IMR-90 (cell line): ENCODE results near the gene ABCC8. TPM values are rescaled to one million over a fixed set of nuclear protein-coding genes. Genes with fewer than 3 reads are reported as not detected.

Experiments used
- ATAC-seq: fragments of 200-7000 bp; cut with Tn5 transposase; 2 replicates; pipeline ENCODE4 v1.9.1; 2020; ENCODE audit warnings: low read depth, mild to moderate bottlenecking, moderate library complexity
- BruUV-seq: library from RNA; stranded (reverse); fragments of 400-500 nt; replicated peaks from 2 replicates; lab custom pipeline; 2021; lab: Mats Ljungman, UMichigan
- CTCF ChIA-PET: fragments of 300-600 bp; formaldehyde crosslinking; extraction: SDS; loops from one replicate; lab custom pipeline; 2021; ENCODE audit warnings: antibody characterized with exemption; lab: Yijun Ruan, JAX
- POLR2A ChIA-PET: fragments of 300-600 bp; sonication (Branson Sonifier 250); formaldehyde crosslinking; loops from one replicate; lab custom pipeline; 2022; ENCODE audit warnings: antibody characterized with exemption; ENCODE audit not compliant: unreplicated experiment; lab: Charles Lee
- DNase-seq: peaks from one replicate; pipeline ENCODE4 v3.0.0; 2013
- H2AFZ ChIP-seq: replicated peaks from 2 replicates; pipeline ENCODE3; 2013; ENCODE audit warnings: low read length, mild to moderate bottlenecking; ENCODE audit not compliant: poor library complexity
- H2AK5ac ChIP-seq: 2 replicates; pipeline ENCODE4 v1.6.1; 2013; ENCODE audit warnings: low read depth, low read length, inconsistent platforms
- H2AK9ac ChIP-seq: replicated peaks from 2 replicates; pipeline ENCODE3; 2013; ENCODE audit warnings: mild to moderate bottlenecking, low read depth, low read length, moderate library complexity; ENCODE audit not compliant: poor library complexity
- H2BK120ac ChIP-seq: 2 replicates; pipeline ENCODE4 v1.6.1; 2013; ENCODE audit warnings: low read depth, low read length, inconsistent platforms
- H2BK15ac ChIP-seq: 3 replicates; pipeline ENCODE4 v1.6.1; 2013; ENCODE audit warnings: low read depth, low read length, inconsistent platforms
- H2BK20ac ChIP-seq: 2 replicates; pipeline ENCODE4 v1.6.1; 2013; ENCODE audit warnings: low read depth, mild to moderate bottlenecking, inconsistent platforms, low read length, moderate library complexity
- H2BK5ac ChIP-seq: 2 replicates; pipeline ENCODE4 v1.6.1; 2013; ENCODE audit warnings: mild to moderate bottlenecking, low read depth, low read length, inconsistent platforms; ENCODE audit not compliant: poor library complexity, severe bottlenecking
- H3K14ac ChIP-seq: replicated peaks from 2 replicates; pipeline ENCODE4 v1.6.1; 2013; ENCODE audit warnings: low read depth, low read length, inconsistent platforms
- H3K18ac ChIP-seq: 2 replicates; pipeline ENCODE4 v1.6.1; 2013; ENCODE audit warnings: low read depth, low read length, control low read depth
- H3K23ac ChIP-seq: 2 replicates; pipeline ENCODE4 v1.6.1; 2013; ENCODE audit warnings: low read depth, low read length, inconsistent platforms
- H3K27ac ChIP-seq: 2 replicates; pipeline ENCODE4 v1.5.1; 2013; ENCODE audit warnings: mild to moderate bottlenecking, control low read depth, low read length; ENCODE audit not compliant: insufficient read depth
- H3K27me3 ChIP-seq: 2 replicates; pipeline ENCODE4 v1.6.1; 2013; ENCODE audit warnings: low read length; ENCODE audit not compliant: control insufficient read depth, insufficient read depth
- H3K36me3 ChIP-seq: 2 replicates; pipeline ENCODE4 v1.6.1; 2013; ENCODE audit warnings: low read length, mixed read lengths; ENCODE audit not compliant: control insufficient read depth, insufficient read depth
- H3K4ac ChIP-seq: 2 replicates; pipeline ENCODE4 v1.6.1; 2013; ENCODE audit warnings: low read depth, low read length, inconsistent platforms
- H3K4me1 ChIP-seq: 2 replicates; pipeline ENCODE4 v1.6.1; 2013; ENCODE audit warnings: low read length, mixed read lengths; ENCODE audit not compliant: control insufficient read depth, insufficient read depth
- H3K4me2 ChIP-seq: 2 replicates; pipeline ENCODE4 v1.6.1; 2013; ENCODE audit warnings: low read depth, mild to moderate bottlenecking, control low read depth, low read length, moderate library complexity
- H3K4me3 ChIP-seq: 2 replicates; pipeline ENCODE4 v1.5.1; 2013; ENCODE audit warnings: low read depth, mild to moderate bottlenecking, control low read depth, low read length, moderate library complexity; ENCODE audit not compliant: insufficient read depth
- H3K56ac ChIP-seq: 2 replicates; pipeline ENCODE4 v1.6.1; 2013; ENCODE audit warnings: low read length, inconsistent platforms; ENCODE audit not compliant: insufficient read depth; ENCODE audit errors: extremely low read depth
- H3K79me1 ChIP-seq, 2 experiments: 2 replicates each; pipeline ENCODE4 v1.6.1; 2013; ENCODE audit warnings: low read length in 2 of 2, inconsistent platforms in 1 of 2, low read depth in 1 of 2
- H3K9ac ChIP-seq: 2 replicates; pipeline ENCODE4 v1.6.1; 2013; ENCODE audit warnings: low read depth, low read length, control low read depth
- H3K9me1 ChIP-seq: 2 replicates; pipeline ENCODE4 v1.6.1; 2013; ENCODE audit warnings: low read length, inconsistent platforms; ENCODE audit not compliant: insufficient read depth
- H3K9me3 ChIP-seq: 2 replicates; pipeline ENCODE4 v1.6.1; 2013; ENCODE audit warnings: low read length; ENCODE audit not compliant: control insufficient read depth, insufficient read depth
- H4K20me1 ChIP-seq: 2 replicates; pipeline ENCODE4 v1.6.1; 2013; ENCODE audit warnings: low read length, inconsistent platforms; ENCODE audit not compliant: insufficient read depth
- H4K5ac ChIP-seq: 2 replicates; pipeline ENCODE4 v1.6.1; 2013; ENCODE audit warnings: mild to moderate bottlenecking, low read depth, low read length, control low read depth
- H4K8ac ChIP-seq, 2 experiments: 2 replicates each; pipeline ENCODE4 v1.6.1; 2013; ENCODE audit warnings: low read depth in 2 of 2, low read length in 2 of 2, control low read depth in 1 of 2, inconsistent platforms in 1 of 2
- H4K91ac ChIP-seq: 2 replicates; pipeline ENCODE4 v1.6.1; 2013; ENCODE audit warnings: low read depth, low read length, inconsistent platforms; ENCODE audit not compliant: insufficient read depth
- BHLHE40 ChIP-seq: fragments of 150-350 bp; IDR thresholded peaks from 2 replicates; pipeline ENCODE4 v1.6.1; 2016; ENCODE audit warnings: mild to moderate bottlenecking, low read depth, low read length
- CEBPB ChIP-seq: IDR thresholded peaks from 2 replicates; pipeline ENCODE4 v1.6.1; 2012; ENCODE audit warnings: low read depth, low read length, improper control_type of control experiment
- CHD1 ChIP-seq: IDR thresholded peaks from 2 replicates; pipeline ENCODE4 v1.6.1; 2012; ENCODE audit warnings: low read depth, low read length, improper control_type of control experiment
- FOS ChIP-seq: fragments of 150-350 bp; IDR thresholded peaks from 2 replicates; pipeline ENCODE4 v1.6.1; 2016; ENCODE audit warnings: low read depth, low read length
- MAFK ChIP-seq: IDR thresholded peaks from 2 replicates; pipeline ENCODE4 v1.6.1; 2012; ENCODE audit warnings: low read depth, low read length, improper control_type of control experiment
- MAZ ChIP-seq: IDR thresholded peaks from 2 replicates; pipeline ENCODE4 v1.6.1; 2012; ENCODE audit warnings: low read depth, mild to moderate bottlenecking, low read length, improper control_type of control experiment, moderate library complexity, borderline replicate concordance
- MXI1 ChIP-seq: IDR thresholded peaks from 2 replicates; pipeline ENCODE4 v1.6.1; 2012; ENCODE audit warnings: low read depth, mild to moderate bottlenecking, low read length, moderate library complexity, borderline replicate concordance
- NFE2L2 ChIP-seq: fragments of 150-350 bp; IDR thresholded peaks from 2 replicates; pipeline ENCODE4 v1.6.1; 2016; ENCODE audit warnings: low read depth, mild to moderate bottlenecking, low read length
- POLR2A ChIP-seq: IDR thresholded peaks from 2 replicates; pipeline ENCODE4 v1.6.1; 2012; ENCODE audit warnings: mild to moderate bottlenecking, low read depth, low read length
- RAD21 ChIP-seq: IDR thresholded peaks from 2 replicates; pipeline ENCODE4 v1.6.1; 2012; ENCODE audit warnings: low read length, improper control_type of control experiment
- RCOR1 ChIP-seq: IDR thresholded peaks from 2 replicates; pipeline ENCODE4 v1.6.1; 2012; ENCODE audit warnings: mild to moderate bottlenecking, low read length, improper control_type of control experiment; ENCODE audit not compliant: insufficient replicate concordance
- RFX5 ChIP-seq: IDR thresholded peaks from 2 replicates; pipeline ENCODE4 v1.8.0; 2012; ENCODE audit warnings: low read depth, mild to moderate bottlenecking, low read length, moderate library complexity
- SMC3 ChIP-seq: fragments of 150-350 bp; IDR thresholded peaks from 2 replicates; pipeline ENCODE4 v1.6.1; 2016; ENCODE audit warnings: low read depth, mild to moderate bottlenecking, antibody characterized with exemption, low read length, moderate library complexity
- dilution Hi-C: fragments of 300-500 bp; cut with HindIII; formaldehyde crosslinking; loops from one replicate; pipeline ENCODE4 v1.14.3; 2018; ENCODE audit warnings: low sequenced_read_pairs; ENCODE audit not compliant: unreplicated experiment
- in situ Hi-C: fragments of 300-500 bp; cut with MboI; formaldehyde crosslinking; loops from 3 replicates; pipeline ENCODE4 v1.14.3; 2019; ENCODE audit warnings: low sequenced_read_pairs, inconsistent platforms, mixed read lengths
- intact Hi-C: fragments of 100-400 bp; cut with micrococcal nuclease; formaldehyde crosslinking; loops from 2 replicates; pipeline ENCODE4 v1.10.0; 2022
- polyA plus RNA-seq, 3 experiments: library from polyadenylated mRNA; depleted of rRNA; stranded (reverse); fragments of >200 nt; gene quantifications; 2 replicates each; pipeline ENCODE4 v1.2.3, GENCODE V29; 2012; ENCODE audit warnings: low replicate concordance in 1 of 3
- total RNA-seq: library from RNA; depleted of rRNA; stranded (reverse); fragments of >200 nt; gene quantifications from 2 replicates; pipeline ENCODE4 v1.2.3, GENCODE V29; 2012
- TF ChIP-seq, protein P1 (sequence below): fragments of 150-350 bp; IDR thresholded peaks from 2 replicates; pipeline ENCODE4 v1.6.1; 2017; ENCODE audit warnings: mild to moderate bottlenecking, antibody characterized with exemption, low read length, low read depth
- TF ChIP-seq, protein P2 (sequence below): fragments of 150-350 bp; IDR thresholded peaks from 2 replicates; pipeline ENCODE4 v1.6.1; 2016; ENCODE audit warnings: low read depth, mild to moderate bottlenecking, low read length, moderate library complexity, borderline replicate concordance
- TF ChIP-seq, protein P3 (sequence below): conservative IDR thresholded peaks from 2 replicates; pipeline ENCODE4 v1.5.1; 2012; ENCODE audit warnings: mild to moderate bottlenecking, low read depth, low read length, improper control_type of control experiment

Gene ABCC8
- total and polyA plus RNA-seq, 2 of the 4 experiments (the other 2 are of a cell fraction) = not detected

DNA sequence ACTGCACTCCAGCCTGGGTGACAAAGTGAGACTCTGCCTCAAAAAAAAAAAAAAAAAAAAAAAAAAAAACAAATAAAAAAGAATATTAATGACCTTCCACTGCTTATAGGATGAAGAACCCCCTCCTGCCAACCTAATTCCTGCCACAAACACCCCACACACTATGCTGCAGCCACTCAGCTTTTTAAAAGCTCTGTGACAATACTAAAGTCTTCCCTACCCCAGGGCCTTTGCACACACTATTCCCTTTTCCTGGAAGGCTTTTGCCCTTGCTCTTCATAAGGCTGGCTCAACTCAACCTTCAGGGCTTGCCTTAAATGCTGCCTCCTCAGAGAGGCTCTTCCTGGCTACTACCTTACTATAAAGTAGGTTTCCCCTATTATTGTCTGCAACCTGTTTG lies 77.4 kb downstream of the ABCC8 start:
- Histone ChIP-seq H3K9ac (no peak overlapping the region), H3K23ac (no peak overlapping the region), H3K18ac (no peak overlapping the region), H3K4me1 (no peaks in the 10 kb centered on the region), H3K14ac (no peak overlapping the region), H2AK9ac (no peak overlapping the region), H3K9me3 (no peaks in the 10 kb centered on the region), H2BK5ac (no peak overlapping the region), H2BK20ac (no peak overlapping the region), H2BK120ac (no peak overlapping the region), H2BK15ac (no peak overlapping the region), H3K4me3 (no peak overlapping the region), H3K4ac (no peak overlapping the region), H3K9me1 (no peaks in the 10 kb centered on the region), H3K4me2 (no peak overlapping the region), H3K27me3 (peaks cover 9% of the 10 kb centered on the region; the same call in 1 of the 2 replicates), H3K56ac (no peak overlapping the region), H3K36me3 (no peaks in the 10 kb centered on the region), H2AFZ (no peak overlapping the region), H4K5ac (no peak overlapping the region), H4K8ac (no peak overlapping the region), H4K91ac (no peak overlapping the region), H2AK5ac (no peak overlapping the region), H3K27ac (no peak overlapping the region), H4K20me1 (no peaks in the 10 kb centered on the region), H3K79me1 (no peaks in the 10 kb centered on the region)
- DNase-seq (no peak), ATAC-seq (no peak)
- TF ChIP-seq POLR2A (no peak), SMC3 (no peak), MAZ (no peak), CHD1 (no peak), RFX5 (no peak), MAFK (no peak), BHLHE40 (no peak), FOS (no peak), MXI1 (no peak), NFE2L2 (no peak), RCOR1 (no peak), CEBPB (no peak), RAD21 (no peak)
- TF ChIP-seq, protein P1, sequence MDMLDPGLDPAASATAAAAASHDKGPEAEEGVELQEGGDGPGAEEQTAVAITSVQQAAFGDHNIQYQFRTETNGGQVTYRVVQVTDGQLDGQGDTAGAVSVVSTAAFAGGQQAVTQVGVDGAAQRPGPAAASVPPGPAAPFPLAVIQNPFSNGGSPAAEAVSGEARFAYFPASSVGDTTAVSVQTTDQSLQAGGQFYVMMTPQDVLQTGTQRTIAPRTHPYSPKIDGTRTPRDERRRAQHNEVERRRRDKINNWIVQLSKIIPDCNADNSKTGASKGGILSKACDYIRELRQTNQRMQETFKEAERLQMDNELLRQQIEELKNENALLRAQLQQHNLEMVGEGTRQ = no peak
- TF ChIP-seq, protein P2, sequence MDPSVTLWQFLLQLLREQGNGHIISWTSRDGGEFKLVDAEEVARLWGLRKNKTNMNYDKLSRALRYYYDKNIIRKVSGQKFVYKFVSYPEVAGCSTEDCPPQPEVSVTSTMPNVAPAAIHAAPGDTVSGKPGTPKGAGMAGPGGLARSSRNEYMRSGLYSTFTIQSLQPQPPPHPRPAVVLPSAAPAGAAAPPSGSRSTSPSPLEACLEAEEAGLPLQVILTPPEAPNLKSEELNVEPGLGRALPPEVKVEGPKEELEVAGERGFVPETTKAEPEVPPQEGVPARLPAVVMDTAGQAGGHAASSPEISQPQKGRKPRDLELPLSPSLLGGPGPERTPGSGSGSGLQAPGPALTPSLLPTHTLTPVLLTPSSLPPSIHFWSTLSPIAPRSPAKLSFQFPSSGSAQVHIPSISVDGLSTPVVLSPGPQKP = no peak
- TF ChIP-seq, protein P3, sequence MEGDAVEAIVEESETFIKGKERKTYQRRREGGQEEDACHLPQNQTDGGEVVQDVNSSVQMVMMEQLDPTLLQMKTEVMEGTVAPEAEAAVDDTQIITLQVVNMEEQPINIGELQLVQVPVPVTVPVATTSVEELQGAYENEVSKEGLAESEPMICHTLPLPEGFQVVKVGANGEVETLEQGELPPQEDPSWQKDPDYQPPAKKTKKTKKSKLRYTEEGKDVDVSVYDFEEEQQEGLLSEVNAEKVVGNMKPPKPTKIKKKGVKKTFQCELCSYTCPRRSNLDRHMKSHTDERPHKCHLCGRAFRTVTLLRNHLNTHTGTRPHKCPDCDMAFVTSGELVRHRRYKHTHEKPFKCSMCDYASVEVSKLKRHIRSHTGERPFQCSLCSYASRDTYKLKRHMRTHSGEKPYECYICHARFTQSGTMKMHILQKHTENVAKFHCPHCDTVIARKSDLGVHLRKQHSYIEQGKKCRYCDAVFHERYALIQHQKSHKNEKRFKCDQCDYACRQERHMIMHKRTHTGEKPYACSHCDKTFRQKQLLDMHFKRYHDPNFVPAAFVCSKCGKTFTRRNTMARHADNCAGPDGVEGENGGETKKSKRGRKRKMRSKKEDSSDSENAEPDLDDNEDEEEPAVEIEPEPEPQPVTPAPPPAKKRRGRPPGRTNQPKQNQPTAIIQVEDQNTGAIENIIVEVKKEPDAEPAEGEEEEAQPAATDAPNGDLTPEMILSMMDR = no peak
- BruUV-seq = no TSS peak
- POLR2A ChIA-PET = no interaction called here
- CTCF ChIA-PET = no interaction called here
- in situ Hi-C loops (no loop called here), intact Hi-C loops (no loop called here), dilution Hi-C loops (no loop called here)
